Hepatocyte (in vitro differentiated cells): Measurements from ENCODE around the gene RCL1.

Experiments used
- CTCF ChIP-seq: fragments of 200-600 bp; sonication (generic); IDR thresholded peaks from 2 replicates; pipeline ENCODE4 v1.5.1; 2016; ENCODE audit warnings: antibody characterized with exemption, mild to moderate bottlenecking; ENCODE audit not compliant: poor library complexity
- EZH2 ChIP-seq: fragments of 200-600 bp; sonication (generic); IDR thresholded peaks from 2 replicates; pipeline ENCODE4 v1.6.1; 2016; ENCODE audit warnings: antibody characterized with exemption, mild to moderate bottlenecking, borderline replicate concordance

GRCh38 chr9:4864698-4865097, 72.0 kb downstream of the RCL1 start:
- TF ChIP-seq CTCF: no peak
- TF ChIP-seq EZH2: no peak
